22Rv1 (cell line): ENCODE results near the gene MDK.

ENCODE experiments used
- CTCF ChIP-seq: fragments of 450-650 bp; IDR thresholded peaks from 2 replicates; pipeline ENCODE4 v1.5.1; 2017; ENCODE audit warnings: mild to moderate bottlenecking
- ZFX ChIP-seq: fragments of 450-650 bp; IDR thresholded peaks from 2 replicates; pipeline ENCODE4 v1.6.1; 2017; ENCODE audit warnings: antibody characterized with exemption, borderline replicate concordance

DNA sequence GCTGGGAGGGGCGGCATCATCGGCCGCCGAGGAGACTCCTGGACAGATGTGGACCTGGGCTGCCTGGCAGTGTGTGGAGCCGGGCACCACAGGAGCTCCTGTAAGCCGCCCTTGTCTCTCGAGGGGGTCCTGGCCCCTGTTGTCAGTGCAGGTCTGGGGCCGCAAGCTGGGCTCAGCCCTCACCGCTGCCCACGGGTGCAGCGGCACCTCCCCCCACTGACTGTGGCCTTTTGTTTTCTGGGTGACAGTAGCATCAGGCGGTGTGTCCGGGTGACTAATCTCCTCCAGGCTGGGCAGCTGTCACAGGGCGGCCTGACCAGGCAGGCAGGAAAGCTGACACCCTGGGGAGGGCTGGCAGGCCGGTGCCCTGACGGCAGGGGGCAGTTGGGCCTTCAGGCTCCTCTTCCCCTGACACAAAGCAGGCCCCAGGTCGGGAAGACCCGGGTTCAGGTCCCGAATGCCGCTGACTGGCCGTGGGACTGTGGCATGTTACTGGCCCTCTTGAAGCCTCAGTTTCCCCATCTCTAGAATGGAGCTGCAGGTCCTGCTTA is 17.9 kb upstream of the MDK start:
- TF ChIP-seq CTCF (no peak), ZFX (no peak)
